Measurements from ENCODE around the gene HSD17B8.
"Not testable (repeated sequence)": the region's sequence is repeated elsewhere in the genome, so short reads cannot be mapped to it uniquely, and the experiment has no call there.

DNA sequence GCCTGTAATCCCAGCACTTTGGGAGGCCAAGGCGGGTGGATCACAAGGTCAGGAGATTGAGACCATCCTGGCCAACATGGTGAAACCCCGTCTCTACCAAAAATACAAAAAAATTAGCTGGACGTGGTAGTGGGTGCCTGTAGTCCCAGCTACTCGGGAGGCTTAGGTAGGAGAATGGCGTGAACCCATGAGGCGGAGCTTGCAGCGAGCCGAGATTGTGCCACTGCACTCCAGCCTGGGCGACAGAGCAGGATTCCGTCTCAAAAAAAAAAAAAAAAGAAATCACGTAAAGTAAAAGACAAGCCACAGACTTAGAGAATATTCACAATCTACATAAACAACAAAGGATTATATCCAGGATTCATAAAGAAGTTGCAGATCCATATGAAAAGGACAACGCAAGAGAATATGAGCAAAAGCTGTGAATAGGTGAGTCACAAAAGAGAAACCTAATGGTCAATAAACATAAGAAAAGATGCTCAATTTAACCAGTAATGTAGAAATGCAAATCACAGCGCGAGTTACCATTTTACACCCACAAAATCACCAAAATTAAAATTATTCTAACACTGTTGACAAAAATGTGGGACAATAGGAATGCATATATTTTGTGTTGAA is 22.2 kb downstream of the HSD17B8 start:
- TF ChIP-seq CTCF (IDR thresholded peaks at IDR 0.05; ENCODE audit: insufficient read depth, low read length); REST (IDR thresholded peaks at IDR 0.05; ENCODE audit: insufficient replicate concordance, low read depth); POLR2AphosphoS5 (IDR thresholded peaks at IDR 0.05; ENCODE audit: low read depth); SPI1 (IDR thresholded peaks at IDR 0.05; ENCODE audit: borderline replicate concordance, low read depth): not testable (repeated sequence)
